Forelimb muscle (tissue), 1 donor: Measurements from ENCODE around the gene CDK15. TPM values are rescaled to one million over a fixed set of nuclear protein-coding genes. Genes with fewer than 3 reads are reported as not detected.
"Not testable (repeated sequence)": the region's sequence is repeated elsewhere in the genome, so short reads cannot be mapped to it uniquely, and the experiment has no call there.

Experiments
- DNase-seq: peaks from one replicate; pipeline ENCODE4 v3.0.0-alpha.2; 2013; ENCODE audit warnings: low read depth
- polyA plus RNA-seq: library from polyadenylated mRNA; unstranded; fragments of 120-200 nt; gene quantifications from one replicate; pipeline ENCODE4 v1.2.1, GENCODE V29; 2013; ENCODE audit not compliant: insufficient read length

CDK15 gene
- polyA plus RNA-seq, 1 donor: 0.99 TPM

GRCh38 chr2:201828220-201828619, 21.9 kb downstream of the CDK15 start:
- DNase-seq: no peak

- DNase-seq: no peak
Observed at GRCh38 chr2:201830666-201831065, 24.3 kb downstream of the CDK15 start.

- no peak for DNase-seq
Observed at GRCh38 chr2:201831469-201831868, 25.1 kb downstream of the CDK15 start.

GRCh38 chr2:201833781-201834180, 27.4 kb downstream of the CDK15 start:
- DNase-seq: no peak

- no peak for DNase-seq
Observed at GRCh38 chr2:201835066-201835465, 28.7 kb downstream of the CDK15 start.

GRCh38 chr2:201837391-201837790, 31.1 kb downstream of the CDK15 start:
- DNase-seq: no peak

GRCh38 chr2:201837824-201838431, 31.6 kb downstream of the CDK15 start:
- no peak for DNase-seq

- no peak for DNase-seq
Observed at GRCh38 chr2:201839727-201840126, 33.4 kb downstream of the CDK15 start.

GRCh38 chr2:201840726-201841125, 34.4 kb downstream of the CDK15 start:
- DNase-seq: no peak

GRCh38 chr2:201842131-201842860, 36.0 kb downstream of the CDK15 start:
- no peak for DNase-seq

GRCh38 chr2:201844922-201845321, 38.6 kb downstream of the CDK15 start:
- DNase-seq: not testable (repeated sequence)

GRCh38 chr2:201847481-201847880, 41.1 kb downstream of the CDK15 start:
- no peak for DNase-seq

GRCh38 chr2:201852462-201852861, 46.1 kb downstream of the CDK15 start:
- DNase-seq: no peak

- no peak for DNase-seq
Observed at GRCh38 chr2:201852878-201853415, 46.6 kb downstream of the CDK15 start.

- DNase-seq: no peak
Observed at GRCh38 chr2:201854221-201854801, 48.0 kb downstream of the CDK15 start.

- no peak for DNase-seq
Observed at GRCh38 chr2:201854841-201855240, 48.5 kb downstream of the CDK15 start.

GRCh38 chr2:201855356-201855755, 49.0 kb downstream of the CDK15 start:
- DNase-seq: no peak

- DNase-seq: no peak
Observed at GRCh38 chr2:201857326-201857725, 51.0 kb downstream of the CDK15 start.

- no peak for DNase-seq
Observed at GRCh38 chr2:201858281-201859184, 52.2 kb downstream of the CDK15 start.

GRCh38 chr2:201859949-201860348, 53.6 kb downstream of the CDK15 start:
- no peak for DNase-seq

- DNase-seq: peak; percentile 62
Observed at GRCh38 chr2:201860636-201861066, 54.3 kb downstream of the CDK15 start.

GRCh38 chr2:201862843-201863242, 56.5 kb downstream of the CDK15 start:
- no peak for DNase-seq
